Tibial artery (tissue), 4 donors: ENCODE measurements around the gene GIMAP6.

ENCODE experiments used
- DNase-seq, 2 donors: peaks; one replicate each; pipeline ENCODE4 v3.0.0-alpha.2; 2019
- H3K27ac ChIP-seq, 2 donors: fragments of 200-600 bp; sonication (generic) in 1 of 2; 1 replicate in 1 of 2; 2 replicates in 1 of 2; pipeline ENCODE4 v1.5.1; 2018 to 2019; ENCODE audit warnings: mild to moderate bottlenecking in 1 of 2
- H3K27me3 ChIP-seq, 2 donors: fragments of 200-600 bp; sonication (generic) in 1 of 2; one replicate each; pipeline versions ENCODE4 v1.5.1 to v1.6.0; 2016 to 2019
- H3K36me3 ChIP-seq, 3 donors: fragments of 200-600 bp; sonication (generic) in 2 of 3; one replicate each; pipeline ENCODE4 v1.5.1; 2016 to 2019; ENCODE audit warnings: mild to moderate bottlenecking in 2 of 3
- H3K4me1 ChIP-seq, 4 donors: fragments of 200-600 bp; sonication (generic) in 2 of 4; 1 replicate in 3 of 4; 2 replicates in 1 of 4; pipeline ENCODE4 v1.5.1; 2016 to 2019
- H3K4me3 ChIP-seq, 2 donors: fragments of 200-600 bp; sonication (generic) in 1 of 2; 1 replicate in 1 of 2; 2 replicates in 1 of 2; pipeline ENCODE4 v1.5.1; 2018 to 2019; ENCODE audit warnings: mild to moderate bottlenecking in 2 of 2
- H3K9me3 ChIP-seq, 3 donors: fragments of 200-600 bp; sonication (generic) in 1 of 3; one replicate each; pipeline ENCODE4 v1.5.1; 2016 to 2019
- intact Hi-C: fragments of 100-400 bp; cut with DNase I; formaldehyde crosslinking; loops from one replicate; pipeline ENCODE4 v1.15.0; 2023; ENCODE audit warnings: low total_unique reads
- TF ChIP-seq, protein P1 (sequence below), 2 experiments: fragments of 200-600 bp in 1 of 2; fragments of 450-650 bp in 1 of 2; IDR thresholded peaks; one replicate each; pipeline ENCODE4 v1.5.1; 2017 to 2019; ENCODE audit warnings: antibody characterized with exemption in 2 of 2, mild to moderate bottlenecking in 1 of 2, moderate library complexity in 1 of 2

The GIMAP6 gene

DNA sequence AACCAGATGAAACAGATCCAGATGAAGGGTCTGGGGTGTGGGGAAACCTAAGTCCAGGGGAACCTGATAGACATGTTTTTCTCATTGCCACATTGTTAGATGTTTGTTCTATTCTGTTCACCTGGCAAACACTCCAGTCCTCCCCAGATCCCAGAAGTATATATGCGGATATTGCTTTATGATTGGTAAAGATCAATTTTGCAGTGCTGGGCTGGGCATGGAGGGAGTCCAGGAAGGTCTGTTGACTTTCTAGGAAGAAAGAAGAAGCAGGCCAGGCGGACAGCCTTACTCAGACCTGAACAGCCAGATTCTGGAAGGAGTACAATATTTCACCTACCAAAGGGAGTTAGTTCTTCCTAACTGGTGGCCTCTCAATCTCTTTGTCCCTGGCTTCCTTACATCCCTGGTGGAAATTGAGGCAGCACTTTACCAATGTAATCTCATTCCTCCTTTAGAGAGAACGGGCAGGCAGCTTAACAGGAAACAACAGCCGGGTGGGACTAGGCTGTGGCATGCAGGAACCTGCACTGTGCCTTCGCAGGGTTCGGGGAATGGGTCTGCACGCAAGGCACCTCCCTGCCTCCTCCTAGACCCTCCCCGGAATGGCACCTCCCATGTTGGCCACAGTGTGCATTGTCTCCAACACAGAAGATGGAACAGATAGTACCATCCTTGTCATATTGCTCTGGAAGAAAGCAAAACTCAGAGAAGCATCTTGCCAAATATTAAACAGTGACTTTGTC is 930 bp downstream of the GIMAP6 start:
- Histone ChIP-seq H3K27me3 (no peaks in the 10 kb centered on the region), H3K4me3 (peak overlapping the region; percentile 34 to 42), H3K27ac (no peak overlapping the region), H3K4me1 (no peaks in the 10 kb centered on the region), H3K9me3 (no peaks in the 10 kb centered on the region), H3K36me3 (peaks cover 0 to 12% (median 0%) of the 10 kb centered on the region in 3 donors)
- DNase-seq, result no peak
- intact Hi-C loops, result no loop called here
- TF ChIP-seq, protein P1, sequence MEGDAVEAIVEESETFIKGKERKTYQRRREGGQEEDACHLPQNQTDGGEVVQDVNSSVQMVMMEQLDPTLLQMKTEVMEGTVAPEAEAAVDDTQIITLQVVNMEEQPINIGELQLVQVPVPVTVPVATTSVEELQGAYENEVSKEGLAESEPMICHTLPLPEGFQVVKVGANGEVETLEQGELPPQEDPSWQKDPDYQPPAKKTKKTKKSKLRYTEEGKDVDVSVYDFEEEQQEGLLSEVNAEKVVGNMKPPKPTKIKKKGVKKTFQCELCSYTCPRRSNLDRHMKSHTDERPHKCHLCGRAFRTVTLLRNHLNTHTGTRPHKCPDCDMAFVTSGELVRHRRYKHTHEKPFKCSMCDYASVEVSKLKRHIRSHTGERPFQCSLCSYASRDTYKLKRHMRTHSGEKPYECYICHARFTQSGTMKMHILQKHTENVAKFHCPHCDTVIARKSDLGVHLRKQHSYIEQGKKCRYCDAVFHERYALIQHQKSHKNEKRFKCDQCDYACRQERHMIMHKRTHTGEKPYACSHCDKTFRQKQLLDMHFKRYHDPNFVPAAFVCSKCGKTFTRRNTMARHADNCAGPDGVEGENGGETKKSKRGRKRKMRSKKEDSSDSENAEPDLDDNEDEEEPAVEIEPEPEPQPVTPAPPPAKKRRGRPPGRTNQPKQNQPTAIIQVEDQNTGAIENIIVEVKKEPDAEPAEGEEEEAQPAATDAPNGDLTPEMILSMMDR (IDR thresholded peaks at IDR 0.05), result no peak

DNA sequence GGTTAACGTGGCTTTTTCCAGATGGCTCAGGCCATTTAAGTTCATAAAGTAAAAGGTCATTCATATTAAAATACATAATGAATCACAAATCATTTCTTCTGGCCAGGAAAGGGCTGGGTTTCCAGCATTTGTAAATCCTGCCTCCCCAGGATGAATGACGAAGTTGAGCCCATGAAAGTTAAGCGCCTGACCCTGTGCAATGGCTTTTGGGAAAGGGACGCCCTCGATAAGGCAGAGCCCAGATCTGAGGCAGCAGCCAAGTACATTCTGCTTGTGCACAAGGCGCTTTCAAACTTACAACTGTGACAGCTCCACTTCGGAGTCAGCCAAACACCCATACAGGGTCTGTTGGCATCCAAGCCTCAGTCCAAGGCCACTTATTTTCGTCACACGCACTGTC is 2.8 kb downstream of the GIMAP6 start:
- Histone ChIP-seq H3K27ac (no peak overlapping the region), H3K27me3 (no peaks in the 10 kb centered on the region), H3K9me3 (no peaks in the 10 kb centered on the region), H3K4me3 (no peak overlapping the region), H3K36me3 (peaks cover 0 to 12% (median 0%) of the 10 kb centered on the region in 3 donors), H3K4me1 (no peaks in the 10 kb centered on the region)
- intact Hi-C loops, result no loop called here
- TF ChIP-seq, protein P1 (IDR thresholded peaks at IDR 0.05), result no peak
- no peak for DNase-seq

DNA sequence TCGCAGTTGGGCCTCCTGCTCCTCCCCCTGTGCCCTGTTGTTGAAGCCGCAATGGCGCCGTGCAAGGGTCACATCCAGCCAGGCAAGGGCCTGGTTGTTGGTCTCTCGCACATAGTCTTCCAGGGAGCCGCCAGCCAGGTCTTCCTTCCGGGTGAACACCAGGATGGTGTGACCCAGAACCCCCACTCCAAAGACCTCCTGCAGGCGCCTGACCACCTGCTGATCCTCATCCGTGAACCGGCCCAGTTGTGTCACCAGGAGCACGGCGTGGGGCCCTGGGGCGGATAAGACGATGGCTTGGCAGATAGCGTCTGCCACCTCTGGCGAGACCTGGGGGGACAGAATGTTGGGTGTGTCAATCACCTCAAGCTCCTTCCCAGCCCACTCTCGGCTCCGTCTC is 4.2 kb downstream of the GIMAP6 start:
- Histone ChIP-seq H3K27me3 (no peaks in the 10 kb centered on the region), H3K4me3 (no peak overlapping the region), H3K9me3 (no peaks in the 10 kb centered on the region), H3K27ac (no peak overlapping the region), H3K4me1 (no peaks in the 10 kb centered on the region), H3K36me3 (peaks cover 0 to 12% (median 0%) of the 10 kb centered on the region in 3 donors)
- intact Hi-C loops, result no loop called here
- DNase-seq, result no peak
- TF ChIP-seq, protein P1 (IDR thresholded peaks at IDR 0.05), result no peak

DNA sequence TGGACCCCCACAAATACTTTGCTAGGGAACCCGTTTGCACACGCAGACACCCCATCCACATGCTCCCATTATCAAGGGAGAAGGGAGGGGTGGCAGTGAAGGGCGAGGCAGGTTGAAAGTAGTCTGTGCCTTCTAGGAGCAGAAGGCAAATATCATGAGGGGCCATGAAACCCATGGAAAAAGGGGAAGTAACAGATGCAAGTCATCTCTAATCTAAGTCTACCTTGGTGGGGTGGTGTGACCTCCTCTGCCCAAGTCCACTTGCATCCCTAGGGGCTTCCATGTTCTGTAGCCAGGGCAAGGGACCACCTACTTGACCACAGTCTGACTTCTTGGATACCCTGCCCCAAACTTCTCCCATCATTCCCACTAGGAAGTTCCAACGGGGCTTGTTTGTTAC is 5.5 kb downstream of the GIMAP6 start:
- no peak for DNase-seq
- Histone ChIP-seq H3K4me1 (no peaks in the 10 kb centered on the region), H3K9me3 (no peaks in the 10 kb centered on the region), H3K27ac (no peak overlapping the region), H3K4me3 (no peak overlapping the region), H3K27me3 (no peaks in the 10 kb centered on the region), H3K36me3 (peaks cover 0 to 12% (median 0%) of the 10 kb centered on the region in 3 donors)
- intact Hi-C loops, result no loop called here
- TF ChIP-seq, protein P1 (IDR thresholded peaks at IDR 0.05), result no peak

DNA sequence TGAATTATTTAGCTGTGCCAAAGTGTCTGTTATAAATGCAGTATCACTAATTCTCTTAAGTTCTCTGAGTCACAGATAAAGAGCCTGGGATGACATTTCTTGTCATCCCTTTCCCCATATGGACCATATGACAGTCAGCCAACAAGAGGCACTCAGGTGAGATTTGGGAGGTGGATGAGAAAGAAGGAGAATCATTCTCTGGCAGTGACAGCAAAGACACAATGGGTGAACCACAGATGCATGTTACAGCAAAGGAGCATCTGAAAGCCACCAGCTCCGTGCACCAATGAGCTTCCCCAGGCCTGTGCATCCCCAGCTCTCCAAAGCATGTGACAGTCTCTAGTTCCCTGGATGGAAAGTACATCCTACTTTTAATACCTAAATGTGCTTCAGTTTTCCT is 10.8 kb downstream of the GIMAP6 start:
- no peak overlapping the region for H3K27ac ChIP-seq
- no peaks in the 10 kb centered on the region for H3K27me3 ChIP-seq
- no peaks in the 10 kb centered on the region for H3K4me1 ChIP-seq
- intact Hi-C loops, result no loop called here
- no peak for DNase-seq
- H3K4me3 ChIP-seq, result no peak overlapping the region
- H3K36me3 ChIP-seq, result no peaks in the 10 kb centered on the region
- H3K9me3 ChIP-seq, result no peaks in the 10 kb centered on the region
- TF ChIP-seq, protein P1 (IDR thresholded peaks at IDR 0.05), result no peak
